NOMO-1 treated with dmso at 0.1 percent for 144 hours (cell line): ENCODE results near the gene YWHAH.

Experiments
- DNase-seq: peaks from one replicate; lab custom pipeline; 2025; ENCODE audit not compliant: unreplicated experiment; lab: John Stamatoyannopoulos, UW

Gene YWHAH

DNA sequence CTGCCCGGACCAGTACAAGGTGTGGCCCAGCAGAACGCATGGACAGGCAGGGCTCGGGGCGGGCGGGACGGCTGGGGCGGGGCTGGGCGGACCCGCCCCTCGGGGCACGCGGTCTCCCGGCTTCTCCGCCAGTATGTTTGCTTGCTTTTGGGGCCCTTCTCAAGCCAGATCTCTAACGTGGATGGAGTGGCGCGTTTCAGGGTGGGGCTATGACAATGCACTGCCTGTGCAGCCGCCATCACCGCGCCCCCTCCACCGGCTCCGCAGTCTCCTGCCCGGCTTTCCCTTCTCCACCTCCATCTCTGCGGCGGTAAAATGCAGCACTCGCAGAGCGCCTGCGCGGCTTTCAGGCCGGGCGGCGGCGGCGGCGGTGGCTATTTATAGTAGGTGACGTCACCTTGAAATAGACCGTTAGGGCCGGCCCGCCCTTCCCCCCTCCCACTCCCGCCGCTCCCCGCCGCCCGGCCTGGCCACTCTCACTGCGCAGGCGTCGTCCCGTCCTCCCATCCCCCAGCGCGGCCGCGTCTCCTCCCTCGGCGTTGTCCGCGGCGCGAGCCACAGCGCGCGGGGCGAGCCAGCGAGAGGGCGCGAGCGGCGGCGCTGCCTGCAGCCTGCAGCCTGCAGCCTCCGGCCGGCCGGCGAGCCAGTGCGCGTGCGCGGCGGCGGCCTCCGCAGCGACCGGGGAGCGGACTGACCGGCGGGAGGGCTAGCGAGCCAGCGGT lies at the start of gene YWHAH:
TSS of gene YWHAH (plus strand) at position 558 of the 722 bp plus-strand sequence. CDS start 199 bp downstream, outside the sequence.
- peak; percentile 84 for DNase-seq

DNA sequence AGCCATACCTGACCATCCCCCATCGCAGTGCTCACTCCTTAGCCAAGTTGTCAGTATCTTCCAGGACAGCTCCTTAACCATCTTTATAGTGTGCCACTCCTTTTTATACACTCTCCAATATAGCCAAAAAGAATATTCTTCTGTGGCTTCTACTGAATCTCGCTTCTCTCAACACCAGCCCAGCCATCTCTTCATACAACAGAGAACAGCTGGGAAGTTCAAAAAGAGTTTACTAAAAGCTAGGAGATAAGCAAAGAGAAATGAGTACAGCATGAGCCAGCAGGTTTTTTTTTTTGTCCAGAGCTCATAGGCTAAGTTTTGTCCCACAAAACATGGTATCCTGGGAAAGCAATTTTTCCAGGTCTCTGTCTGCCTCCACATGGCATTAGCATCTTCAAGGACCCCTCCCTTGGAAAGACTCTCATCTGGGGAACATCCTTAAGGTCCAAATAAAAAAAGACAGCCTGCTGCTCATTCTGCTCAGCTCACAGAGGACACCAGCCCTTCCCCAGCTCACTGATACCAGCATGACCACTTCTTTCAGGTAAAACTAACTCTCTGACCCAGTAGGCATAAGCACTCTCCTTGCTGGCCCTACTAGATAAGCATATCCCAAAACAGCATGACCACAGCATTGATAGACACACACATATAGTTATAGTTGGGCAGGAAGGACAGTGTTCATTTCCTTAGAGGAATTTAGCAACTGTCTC lies 48.8 kb upstream of the YWHAH start:
- no peak for DNase-seq

DNA sequence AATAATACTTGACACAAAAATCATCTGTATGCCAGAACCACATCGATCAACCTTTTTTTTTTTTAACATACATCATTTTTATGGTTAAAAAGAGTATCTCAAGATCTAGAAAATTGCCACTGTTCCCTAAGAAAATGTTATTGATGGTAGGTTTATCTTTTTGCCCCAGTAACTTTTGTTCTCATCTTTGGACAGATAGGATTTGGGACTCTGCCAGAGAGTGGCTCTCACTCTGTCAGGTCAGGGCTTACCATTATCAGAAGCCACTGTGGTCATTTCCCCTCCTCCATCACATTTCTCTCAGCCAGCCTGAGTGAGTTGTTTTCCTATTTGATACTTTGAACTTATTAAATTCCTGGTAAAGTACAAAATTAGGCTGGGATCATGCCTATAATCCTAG lies 47.9 kb upstream of the YWHAH start:
- no peak for DNase-seq

DNA sequence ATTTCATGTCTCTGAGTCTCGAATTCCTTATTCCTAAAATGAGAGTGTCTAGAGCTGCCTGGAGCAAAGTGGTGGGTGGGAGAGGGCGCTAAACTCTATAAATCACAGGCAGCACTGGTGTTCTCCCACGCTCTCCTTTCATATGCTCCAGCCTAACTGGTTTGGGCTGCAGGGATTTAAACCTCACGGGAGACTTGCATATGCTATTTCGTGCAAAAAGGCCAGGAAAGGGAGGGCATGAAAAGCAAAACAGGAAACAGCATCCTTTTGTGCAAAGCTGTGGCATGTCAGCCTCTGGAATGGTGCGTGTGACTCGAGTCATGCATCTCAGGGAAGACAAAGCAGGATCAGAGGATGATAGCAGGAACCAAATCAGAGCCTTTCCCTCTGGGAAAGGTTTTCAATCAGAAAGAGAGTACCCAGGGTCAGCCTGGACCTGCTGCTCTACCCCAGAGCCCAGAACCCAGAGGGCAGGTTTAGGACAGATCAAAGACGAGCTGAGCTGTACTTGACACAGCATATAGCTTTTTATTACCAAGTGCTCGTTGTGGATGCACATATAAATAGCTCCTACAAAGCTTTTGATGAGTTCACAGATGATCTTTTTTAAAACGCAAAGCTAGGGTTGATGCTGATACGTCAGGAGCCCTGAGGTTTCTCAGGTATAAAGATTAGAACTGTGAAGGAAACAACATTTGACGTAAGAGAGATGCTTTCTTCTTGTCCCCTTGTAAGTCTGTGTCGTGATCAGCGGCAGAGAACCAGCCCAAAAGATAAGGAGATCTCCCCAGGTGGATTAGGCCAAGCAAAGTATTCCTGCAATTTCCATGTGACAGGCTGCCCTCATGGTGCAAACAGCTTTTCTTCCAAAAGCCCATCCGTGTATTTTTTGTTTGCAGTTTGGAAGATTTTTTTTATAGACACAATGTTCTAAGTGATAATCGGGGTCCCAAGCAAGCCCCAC lies 46.2 kb upstream of the YWHAH start:
- no peak for DNase-seq

DNA sequence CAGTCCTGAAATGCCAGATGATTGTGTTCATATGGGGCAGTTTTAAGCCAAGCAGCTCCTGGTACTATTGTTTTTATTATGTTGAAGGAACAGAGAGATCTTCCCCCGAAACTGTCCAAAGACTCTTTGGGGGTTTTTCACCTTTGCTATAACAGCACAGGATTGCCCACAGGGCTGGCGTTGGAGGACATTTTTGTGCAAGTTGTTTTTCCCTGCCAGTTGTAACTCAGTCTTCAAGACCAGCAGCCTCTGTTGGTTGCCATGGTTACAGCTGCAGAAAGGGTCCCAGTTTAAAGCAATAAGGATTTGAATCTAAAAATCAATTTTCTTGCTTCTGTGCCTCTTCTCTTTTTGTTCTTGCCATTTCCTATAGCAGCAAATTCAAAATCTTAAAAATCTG lies 45.4 kb upstream of the YWHAH start:
- no peak for DNase-seq

DNA sequence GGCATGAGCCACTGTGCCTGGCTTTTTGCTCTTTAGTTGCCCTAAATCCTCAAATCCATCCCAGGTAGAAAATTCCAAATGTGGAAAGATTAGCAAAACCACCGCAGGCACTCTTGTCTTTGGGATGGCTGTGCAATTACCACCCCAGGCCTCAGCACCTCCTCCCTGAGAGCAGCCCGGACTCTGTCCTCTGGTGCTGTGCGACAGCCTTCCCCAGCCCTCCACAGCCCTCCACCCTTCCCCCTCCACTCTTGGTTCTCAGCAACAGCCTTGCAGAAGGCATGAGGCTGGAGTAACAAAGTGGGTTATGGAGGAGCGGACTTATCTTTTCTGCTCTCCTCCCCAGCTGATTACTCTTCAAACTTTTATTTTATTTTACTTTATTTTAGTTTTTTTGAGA lies 44.7 kb upstream of the YWHAH start:
- no peak for DNase-seq

DNA sequence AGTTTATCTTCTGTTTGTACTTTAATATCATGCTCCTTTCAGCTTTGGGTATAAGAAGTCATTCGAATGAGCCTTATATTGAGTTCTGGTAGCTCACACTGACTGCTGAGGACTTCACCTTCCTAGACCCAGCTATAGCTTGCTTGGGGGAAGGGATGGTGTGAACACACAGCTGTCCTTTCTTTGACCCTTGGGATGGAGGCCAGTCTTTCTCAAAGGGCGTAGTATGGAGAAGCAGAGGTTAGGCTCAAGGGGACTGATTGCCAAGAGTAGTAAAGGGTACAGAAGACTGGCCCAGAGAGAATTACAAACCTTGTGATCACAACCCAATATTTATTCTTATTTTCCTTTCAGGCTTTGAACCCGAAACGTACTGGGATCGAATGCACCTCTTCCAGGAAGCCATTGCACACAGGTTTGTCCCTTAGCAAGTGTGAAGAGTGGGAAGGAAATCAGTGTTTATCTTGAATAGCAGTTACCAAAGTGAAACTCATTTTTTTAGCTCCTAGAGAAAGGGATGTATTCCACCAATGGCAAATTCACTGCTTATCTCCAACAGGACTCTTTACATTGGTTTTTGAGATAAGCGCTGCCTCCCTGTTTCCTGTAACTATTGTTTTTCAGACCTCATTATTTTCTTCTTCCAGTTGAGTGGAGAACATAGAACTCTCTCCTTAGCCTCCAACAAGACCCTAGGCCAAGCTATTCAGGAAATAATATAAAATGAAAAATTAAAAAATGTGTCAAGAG lies 42.8 kb upstream of the YWHAH start:
- DNase-seq, result no peak

DNA sequence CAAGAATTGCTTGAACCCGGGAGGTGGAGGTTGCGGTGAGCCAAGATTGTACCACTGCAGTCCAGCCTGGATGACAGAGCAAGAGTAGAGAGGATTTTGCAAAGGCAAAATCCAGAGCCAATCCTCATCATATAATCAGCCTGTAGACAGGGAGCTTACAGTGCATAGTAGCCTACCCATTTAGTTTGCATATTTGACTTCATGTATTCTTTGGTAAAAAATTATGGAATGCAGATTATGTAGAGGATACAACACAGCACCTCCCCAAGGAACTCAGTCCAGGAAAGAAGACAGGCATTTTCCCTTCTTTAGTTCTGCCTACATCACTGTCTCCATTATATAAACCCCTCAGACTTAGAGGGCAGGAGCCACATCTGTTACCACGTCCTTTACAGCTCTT lies 39.7 kb upstream of the YWHAH start:
- DNase-seq, result no peak

DNA sequence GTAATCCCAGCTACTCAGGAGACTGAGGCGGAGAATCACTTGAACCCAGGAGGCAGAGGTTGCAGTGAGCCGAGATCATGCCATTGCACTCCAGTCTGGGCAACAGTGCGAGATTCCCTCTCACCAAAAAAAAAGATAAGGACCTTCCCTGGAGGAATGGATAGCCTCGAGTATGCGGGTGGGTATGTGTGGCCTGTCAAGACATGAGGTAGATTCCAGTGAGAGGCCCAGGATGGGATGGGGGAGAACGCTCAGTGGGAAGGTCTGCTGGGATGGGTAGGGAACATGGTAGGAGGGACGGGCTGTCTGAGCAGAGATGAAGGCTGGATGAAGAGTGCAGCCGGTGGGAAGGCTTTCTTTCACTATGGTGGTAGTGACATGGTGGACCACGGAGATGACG lies 39.0 kb upstream of the YWHAH start:
- DNase-seq, result no peak

DNA sequence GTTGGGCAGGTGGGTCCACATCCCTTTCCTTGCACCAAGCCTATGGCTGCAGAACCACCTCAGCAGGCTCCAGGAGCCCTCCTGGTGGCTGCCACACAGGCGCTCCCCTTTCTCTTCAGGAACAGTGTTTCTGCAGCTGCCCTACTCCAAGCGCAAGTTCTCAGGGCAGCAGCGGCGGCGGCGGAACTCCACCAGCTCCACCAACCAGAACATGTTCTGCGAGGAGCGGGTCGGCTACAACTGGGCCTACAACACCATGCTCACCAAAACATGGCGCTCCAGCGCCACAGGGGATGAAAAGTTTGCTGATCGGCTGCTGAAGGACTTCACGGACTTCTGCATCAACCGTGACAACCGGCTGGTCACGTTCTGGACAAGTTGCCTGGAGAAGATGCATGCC lies 38.2 kb upstream of the YWHAH start:
- no peak for DNase-seq

DNA sequence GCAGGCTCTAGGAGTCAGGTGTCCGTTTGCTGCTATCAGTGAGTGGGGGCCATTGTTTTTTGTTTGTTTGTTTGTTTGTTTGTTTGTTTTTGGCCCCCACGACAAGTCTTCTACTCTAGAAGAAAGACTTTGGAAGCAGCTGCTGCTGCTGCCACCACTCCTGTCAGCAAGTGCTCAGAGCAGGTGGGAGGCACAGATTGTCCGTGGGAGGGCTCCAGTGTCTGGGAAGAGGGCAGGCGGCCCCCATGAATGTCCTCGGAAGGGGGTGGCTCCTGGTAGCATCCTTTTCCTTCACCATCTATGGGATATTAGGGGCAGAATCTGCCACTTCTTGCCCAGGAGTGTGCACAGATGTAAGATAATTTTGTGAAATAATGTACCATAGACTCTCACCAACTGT lies 37.8 kb upstream of the YWHAH start:
- DNase-seq, result no peak

DNA sequence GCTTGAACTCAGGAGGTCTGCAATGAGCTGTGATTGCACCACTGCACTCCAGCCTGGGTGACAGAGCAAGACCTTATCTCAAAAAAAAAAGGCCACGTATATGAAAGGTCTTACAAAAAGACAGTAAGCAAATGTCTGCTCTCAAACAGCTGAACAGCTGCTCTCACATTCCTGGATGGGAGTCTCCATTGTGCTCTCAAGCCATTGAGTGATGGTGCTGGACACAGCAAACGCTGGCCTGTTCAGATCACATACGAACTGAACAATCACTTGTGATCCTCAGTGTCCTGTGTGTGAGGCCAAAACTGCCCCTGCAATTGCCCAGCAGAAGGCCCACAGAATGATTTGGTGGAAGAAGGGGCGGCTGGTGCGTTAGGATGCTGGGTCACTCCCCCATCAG lies 34.4 kb upstream of the YWHAH start:
- no peak for DNase-seq

DNA sequence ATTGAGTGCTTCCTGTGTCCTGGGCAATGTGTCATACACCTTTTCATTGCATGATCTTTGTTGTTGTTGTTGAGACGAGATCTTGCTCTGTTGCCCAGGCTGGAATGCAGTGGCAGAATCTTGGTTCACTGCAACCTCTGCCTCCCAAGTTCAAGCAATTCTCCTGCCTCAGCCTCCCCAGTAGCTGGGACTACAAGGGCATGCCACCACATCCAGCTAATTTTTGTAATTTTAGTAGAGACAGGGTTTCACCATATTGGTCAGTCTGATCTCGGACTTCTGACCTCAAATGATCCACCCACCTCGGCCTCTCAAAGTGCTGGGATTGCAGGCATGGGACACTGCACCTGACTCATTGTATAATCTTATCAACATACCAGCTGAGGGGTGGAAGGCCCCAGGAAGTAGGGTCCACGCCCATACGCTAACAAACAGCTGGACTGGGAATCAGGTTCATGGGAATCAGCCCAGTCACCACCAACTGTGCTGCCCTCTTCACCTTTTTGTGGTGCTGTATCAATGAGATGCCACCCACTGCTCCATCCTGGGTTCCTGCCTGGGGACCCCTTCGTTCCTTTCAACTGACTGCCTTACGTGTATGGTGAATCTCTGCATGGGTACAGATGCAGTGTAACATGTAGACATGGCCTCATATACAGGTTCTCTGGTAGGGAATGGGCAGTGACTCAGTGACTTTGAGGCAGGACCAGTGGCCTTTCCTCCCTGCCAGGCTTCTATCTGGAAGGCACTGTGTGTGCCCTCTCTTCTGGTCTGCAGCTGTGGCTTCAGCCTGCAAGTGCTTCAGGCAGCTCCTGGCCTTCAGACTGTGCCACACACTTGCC lies 32.5 kb upstream of the YWHAH start:
- DNase-seq, result no peak

DNA sequence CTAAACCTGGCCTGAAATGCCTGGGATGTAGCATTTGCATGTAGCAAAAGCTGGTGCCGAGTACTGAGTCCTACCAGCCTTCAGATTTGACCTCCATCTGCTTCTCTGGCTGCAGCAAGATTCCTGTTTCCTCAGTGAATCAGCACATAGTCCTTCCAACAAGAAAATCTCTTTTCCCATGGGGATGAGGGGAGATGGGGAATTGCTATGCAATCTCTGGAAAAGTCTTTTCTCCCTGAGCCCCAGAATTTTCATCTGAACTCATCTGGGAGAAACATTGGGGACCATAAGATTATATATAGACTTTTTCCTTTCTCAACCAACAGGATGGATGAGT lies 32.0 kb upstream of the YWHAH start:
- no peak for DNase-seq

DNA sequence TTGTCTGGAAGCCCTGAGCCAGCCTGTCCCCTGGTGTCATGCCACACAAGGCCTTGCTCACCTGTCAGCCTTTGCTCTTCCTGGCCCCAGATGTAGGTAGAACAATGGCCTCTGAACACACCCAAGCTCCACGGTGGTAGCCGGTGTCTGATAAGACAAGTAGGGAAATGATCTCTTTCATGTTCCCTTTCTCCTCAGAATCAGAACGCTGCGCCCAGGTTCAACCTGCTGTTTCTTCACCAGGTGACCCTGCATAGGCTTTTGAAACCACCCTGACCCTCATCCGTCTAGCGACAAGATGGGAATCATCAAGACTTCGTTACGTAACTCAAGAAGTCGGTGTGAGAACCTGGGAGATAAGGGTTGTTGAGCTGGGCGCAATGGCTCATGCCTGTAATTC lies 28.7 kb upstream of the YWHAH start:
- no peak for DNase-seq

DNA sequence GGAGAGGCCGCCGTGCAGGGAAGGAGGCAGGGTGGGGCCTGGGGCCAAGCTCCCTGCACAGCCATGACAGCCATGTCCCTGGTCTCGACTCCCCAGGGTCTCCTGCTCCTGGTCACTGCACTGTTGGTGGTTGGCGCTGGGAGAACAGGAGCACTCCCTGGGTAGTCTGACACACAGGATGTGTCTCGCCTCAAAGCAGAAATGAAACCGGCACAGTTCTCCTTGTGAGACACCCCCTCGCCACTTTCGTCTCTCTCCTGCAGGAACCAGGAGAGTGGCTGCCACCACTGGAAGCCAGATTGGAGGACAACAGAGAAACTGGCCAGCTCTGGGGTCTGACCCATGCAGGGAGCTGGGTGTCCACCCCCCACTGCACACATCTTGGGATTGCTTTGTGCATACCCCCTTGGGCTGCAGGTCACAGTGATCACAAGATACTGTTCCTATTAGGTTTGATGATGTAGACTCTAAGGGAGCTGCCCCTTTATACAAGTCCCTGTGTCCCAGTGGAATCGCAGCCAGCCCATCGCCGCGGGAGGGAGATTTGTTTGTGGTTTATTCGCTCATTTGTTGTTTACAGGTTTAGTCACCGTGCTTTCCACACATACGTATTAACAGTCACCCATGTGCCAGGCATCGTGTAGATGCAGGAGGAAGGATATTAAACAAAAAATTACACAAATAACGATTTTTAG lies 27.0 kb upstream of the YWHAH start:
- peak; percentile 50 for DNase-seq

DNA sequence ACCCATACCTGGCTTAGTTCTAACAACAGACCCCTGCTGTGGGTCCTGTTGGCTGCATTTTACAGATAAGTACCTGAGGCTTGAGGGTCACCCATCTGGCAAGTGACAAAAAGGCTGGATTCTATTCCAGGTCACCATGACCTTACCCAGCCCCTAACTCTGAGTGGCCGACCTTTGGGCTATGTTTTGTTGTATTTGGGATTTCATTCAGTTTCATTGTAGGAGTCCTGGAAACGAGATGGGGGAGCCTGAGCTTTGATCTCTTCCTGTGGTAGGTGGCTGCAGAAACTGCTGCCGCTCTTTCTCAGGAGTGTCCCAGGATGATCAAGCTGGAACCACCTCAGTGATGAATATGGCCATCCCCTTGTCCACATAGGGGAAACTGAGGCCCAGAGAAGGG lies 24.6 kb upstream of the YWHAH start:
- DNase-seq, result no peak

DNA sequence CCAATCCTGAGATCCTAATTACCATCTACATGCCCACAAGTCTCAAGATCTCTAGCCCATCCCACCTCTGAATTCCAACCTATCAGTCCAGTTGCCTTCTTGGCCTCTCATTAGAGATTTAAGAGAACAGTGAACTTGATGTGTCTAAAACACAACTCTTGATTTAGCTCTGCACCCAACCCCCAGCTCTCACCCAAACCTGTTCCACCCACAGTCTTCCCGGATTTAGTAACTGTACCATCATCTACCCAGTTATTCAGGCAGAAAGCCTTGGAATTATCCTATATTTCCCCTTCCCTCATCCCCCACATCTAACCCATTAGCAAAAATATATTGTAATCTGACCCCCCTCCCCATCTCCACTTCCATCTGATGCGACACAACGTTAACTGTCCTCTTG lies 24.0 kb upstream of the YWHAH start:
- no peak for DNase-seq

DNA sequence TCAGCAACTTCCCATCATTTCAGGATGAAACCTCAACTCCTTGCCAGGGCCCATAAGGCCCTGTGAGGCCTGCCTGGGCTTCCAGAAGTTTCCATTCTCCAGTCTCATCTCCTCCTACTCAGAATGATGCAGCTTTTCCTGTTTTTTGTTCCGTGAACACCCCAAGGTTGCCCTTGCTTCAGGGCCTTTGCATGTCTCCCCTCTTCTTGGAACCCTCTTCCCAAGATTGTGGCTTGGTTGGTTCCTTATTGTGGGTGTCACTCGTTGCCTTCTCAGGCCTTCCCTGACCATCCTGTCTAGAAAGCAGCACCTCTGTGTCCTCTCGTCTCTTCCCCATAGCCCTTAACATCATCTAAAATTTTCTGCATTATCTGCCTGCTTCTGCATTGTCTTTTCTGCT lies 23.2 kb upstream of the YWHAH start:
- no peak for DNase-seq

DNA sequence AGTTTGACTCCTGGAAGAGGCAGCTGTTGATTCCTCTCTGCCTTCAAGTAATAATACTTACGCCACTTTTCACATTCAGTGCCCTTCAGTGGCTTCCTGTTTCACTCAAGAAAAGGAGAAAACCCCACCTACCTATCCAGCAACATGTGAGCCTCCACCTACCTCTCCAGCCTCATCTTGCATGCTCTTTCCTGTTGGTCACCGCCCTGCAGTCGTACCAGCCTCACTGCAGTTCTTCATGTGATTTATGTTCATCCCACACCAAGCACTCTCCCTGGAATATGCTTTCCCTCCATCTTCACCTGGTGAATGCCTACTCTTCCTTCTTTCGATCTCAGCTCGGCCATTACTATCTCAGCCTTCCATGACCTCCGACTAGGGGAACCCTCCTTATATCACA lies 21.8 kb upstream of the YWHAH start:
- peak; percentile 7 for DNase-seq
